ENCODE data around the gene CAPN12. TPM values are rescaled to one million over a fixed set of nuclear protein-coding genes. Genes with fewer than 3 reads are reported as not detected.

The CAPN12 gene
- polyA plus RNA-seq, 1 donor: 45.0 TPM

GRCh38 chr19:38695832-38696728 lies 48.2 kb downstream of the CAPN12 start:
- Histone ChIP-seq H3K36me3 (ENCODE audit: control insufficient read depth, insufficient read depth, low read length) (peaks cover 85% of the 10 kb centered on the region), H3K27me3 (ENCODE audit: control insufficient read depth, insufficient read depth, low read length) (no peaks in the 10 kb centered on the region), H3K4me1 (ENCODE audit: control insufficient read depth, insufficient read depth, low read length) (peaks cover 99% of the 10 kb centered on the region), H3K9me3 (ENCODE audit: control insufficient read depth, low read depth, low read length) (no peaks in the 10 kb centered on the region), H3K4me3 (ENCODE audit: low read length) (no peak overlapping the region), H3K27ac (ENCODE audit: low read length) (peak overlapping the region; percentile 99)
- no peak for DNase-seq
- no CpG with 5 or more reads among the region's 22 CpGs for WGBS (ENCODE audit: insufficient coverage, low lambda C conversion rate)

- Histone ChIP-seq H3K36me3 (ENCODE audit: control insufficient read depth, insufficient read depth, low read length) (peaks cover 83% of the 10 kb centered on the region), H3K4me3 (ENCODE audit: low read length) (no peak overlapping the region), H3K4me1 (ENCODE audit: control insufficient read depth, insufficient read depth, low read length) (peaks cover 94% of the 10 kb centered on the region), H3K27me3 (ENCODE audit: control insufficient read depth, insufficient read depth, low read length) (no peaks in the 10 kb centered on the region), H3K27ac (ENCODE audit: low read length) (peak overlapping the region; percentile 99), H3K9me3 (ENCODE audit: control insufficient read depth, low read depth, low read length) (no peaks in the 10 kb centered on the region)
- no CpG with 5 or more reads among the region's 9 CpGs for WGBS (ENCODE audit: insufficient coverage, low lambda C conversion rate)
- DNase-seq: peak in 1 of 2 donors; percentile 67
These were observed 49.0 kb downstream of the CAPN12 start for GRCh38 chr19:38695317-38695683.

- Histone ChIP-seq H3K9me3 (ENCODE audit: control insufficient read depth, low read depth, low read length) (no peaks in the 10 kb centered on the region), H3K36me3 (ENCODE audit: control insufficient read depth, insufficient read depth, low read length) (peaks cover 79% of the 10 kb centered on the region), H3K27ac (ENCODE audit: low read length) (peak overlapping the region; percentile 99), H3K4me3 (ENCODE audit: low read length) (no peak overlapping the region), H3K27me3 (ENCODE audit: control insufficient read depth, insufficient read depth, low read length) (no peaks in the 10 kb centered on the region), H3K4me1 (ENCODE audit: control insufficient read depth, insufficient read depth, low read length) (peaks cover 88% of the 10 kb centered on the region)
- WGBS (ENCODE audit: insufficient coverage, low lambda C conversion rate): no CpG with 5 or more reads among the region's 19 CpGs
- DNase-seq: peak; percentile 57 to 73
These were observed 50.7 kb downstream of the CAPN12 start for GRCh38 chr19:38693380-38694223.

GRCh38 chr19:38692458-38693379 lies 51.6 kb downstream of the CAPN12 start:
- WGBS (ENCODE audit: insufficient coverage, low lambda C conversion rate): no CpG with 5 or more reads among the region's 25 CpGs
- peak overlapping the region; percentile 99 for H3K27ac ChIP-seq (ENCODE audit: low read length)
- H3K9me3 ChIP-seq (ENCODE audit: control insufficient read depth, low read depth, low read length): no peaks in the 10 kb centered on the region
- no peak overlapping the region for H3K4me3 ChIP-seq (ENCODE audit: low read length)
- DNase-seq: no peak
- H3K36me3 ChIP-seq (ENCODE audit: control insufficient read depth, insufficient read depth, low read length): peaks cover 71% of the 10 kb centered on the region
- peaks cover 88% of the 10 kb centered on the region for H3K4me1 ChIP-seq (ENCODE audit: control insufficient read depth, insufficient read depth, low read length)
- H3K27me3 ChIP-seq (ENCODE audit: control insufficient read depth, insufficient read depth, low read length): no peaks in the 10 kb centered on the region

- H3K4me1 ChIP-seq (ENCODE audit: control insufficient read depth, insufficient read depth, low read length): peaks cover 87% of the 10 kb centered on the region
- no CpG with 5 or more reads among the region's 15 CpGs for WGBS (ENCODE audit: insufficient coverage, low lambda C conversion rate)
- peak overlapping the region; percentile 99 for H3K27ac ChIP-seq (ENCODE audit: low read length)
- DNase-seq: peak; percentile 87 to 90
- no peaks in the 10 kb centered on the region for H3K9me3 ChIP-seq (ENCODE audit: control insufficient read depth, low read depth, low read length)
- no peaks in the 10 kb centered on the region for H3K27me3 ChIP-seq (ENCODE audit: control insufficient read depth, insufficient read depth, low read length)
- no peak overlapping the region for H3K4me3 ChIP-seq (ENCODE audit: low read length)
- peaks cover 63% of the 10 kb centered on the region for H3K36me3 ChIP-seq (ENCODE audit: control insufficient read depth, insufficient read depth, low read length)
These were observed 52.3 kb downstream of the CAPN12 start for GRCh38 chr19:38691938-38692457.

GRCh38 chr19:38690832-38691231 lies 53.4 kb downstream of the CAPN12 start:
- H3K27me3 ChIP-seq (ENCODE audit: control insufficient read depth, insufficient read depth, low read length): no peaks in the 10 kb centered on the region
- H3K27ac ChIP-seq (ENCODE audit: low read length): peak overlapping the region; percentile 99
- peaks cover 87% of the 10 kb centered on the region for H3K4me1 ChIP-seq (ENCODE audit: control insufficient read depth, insufficient read depth, low read length)
- WGBS (ENCODE audit: insufficient coverage, low lambda C conversion rate): no CpG with 5 or more reads among the region's 7 CpGs
- no peaks in the 10 kb centered on the region for H3K9me3 ChIP-seq (ENCODE audit: control insufficient read depth, low read depth, low read length)
- H3K36me3 ChIP-seq (ENCODE audit: control insufficient read depth, insufficient read depth, low read length): peaks cover 52% of the 10 kb centered on the region
- DNase-seq: no peak
- H3K4me3 ChIP-seq (ENCODE audit: low read length): no peak overlapping the region

- peaks cover 47% of the 10 kb centered on the region for H3K36me3 ChIP-seq (ENCODE audit: control insufficient read depth, insufficient read depth, low read length)
- H3K27ac ChIP-seq (ENCODE audit: low read length): peak overlapping the region; percentile 99
- WGBS (ENCODE audit: insufficient coverage, low lambda C conversion rate): 100% methylated on average over 1 of the region's 14 CpGs
These were observed 54.1 kb downstream of the CAPN12 start for GRCh38 chr19:38690146-38690545.

GRCh38 chr19:38687837-38688378 lies 56.4 kb downstream of the CAPN12 start:
- 83% methylated on average over 2 of the region's 7 CpGs for WGBS (ENCODE audit: insufficient coverage, low lambda C conversion rate)
- no peak for DNase-seq
- peaks cover 86% of the 10 kb centered on the region for H3K4me1 ChIP-seq (ENCODE audit: control insufficient read depth, insufficient read depth, low read length)
- no peaks in the 10 kb centered on the region for H3K27me3 ChIP-seq (ENCODE audit: control insufficient read depth, insufficient read depth, low read length)
- peak overlapping the region; percentile 99 for H3K27ac ChIP-seq (ENCODE audit: low read length)
- peaks cover under 1% of the 10 kb centered on the region for H3K9me3 ChIP-seq (ENCODE audit: control insufficient read depth, low read depth, low read length)
- no peak overlapping the region for H3K4me3 ChIP-seq (ENCODE audit: low read length)
- H3K36me3 ChIP-seq (ENCODE audit: control insufficient read depth, insufficient read depth, low read length): peaks cover 29% of the 10 kb centered on the region

More at GRCh38 chr19:38690146-38690545, 54.1 kb downstream of the CAPN12 start:
- Histone ChIP-seq H3K27me3 (ENCODE audit: control insufficient read depth, insufficient read depth, low read length) (no peaks in the 10 kb centered on the region), H3K4me1 (ENCODE audit: control insufficient read depth, insufficient read depth, low read length) (peaks cover 87% of the 10 kb centered on the region), H3K4me3 (ENCODE audit: low read length) (no peak overlapping the region), H3K9me3 (ENCODE audit: control insufficient read depth, low read depth, low read length) (no peaks in the 10 kb centered on the region)
- DNase-seq: no peak

- no peak for DNase-seq
- Histone ChIP-seq H3K9me3 (ENCODE audit: control insufficient read depth, low read depth, low read length) (peaks cover 6% of the 10 kb centered on the region), H3K36me3 (ENCODE audit: control insufficient read depth, insufficient read depth, low read length) (peaks cover 29% of the 10 kb centered on the region), H3K27ac (ENCODE audit: low read length) (peak overlapping the region; percentile 99), H3K27me3 (ENCODE audit: control insufficient read depth, insufficient read depth, low read length) (no peaks in the 10 kb centered on the region), H3K4me1 (ENCODE audit: control insufficient read depth, insufficient read depth, low read length) (peaks cover 85% of the 10 kb centered on the region), H3K4me3 (ENCODE audit: low read length) (no peak overlapping the region)
- no CpG with 5 or more reads among the region's 5 CpGs for WGBS (ENCODE audit: insufficient coverage, low lambda C conversion rate)
These were observed 57.8 kb downstream of the CAPN12 start for GRCh38 chr19:38686530-38686888.

All from large intestine (tissue), 3 donors.